Endothelial cell of umbilical vein (primary cell): Measurements from ENCODE around the gene VRK2. TPM values are rescaled to one million over a fixed set of nuclear protein-coding genes. Genes with fewer than 3 reads are reported as not detected.

Experiments
- BruUV-seq: library from RNA; stranded (reverse); fragments of 400-500 nt; replicated peaks from 2 replicates; lab custom pipeline; 2021; lab: Mats Ljungman, UMichigan
- CTCF ChIA-PET: fragments of 300-600, 350-600 bp; sonication (Branson Sonifier 250); formaldehyde crosslinking; loops from one replicate; lab custom pipeline; 2021; ENCODE audit warnings: antibody characterized with exemption, inconsistent platforms; lab: Charles Lee
- POLR2A ChIA-PET: fragments of 300-600, 350-600 bp; sonication (Branson Sonifier 250); formaldehyde crosslinking; loops from one replicate; lab custom pipeline; 2021; ENCODE audit warnings: antibody characterized with exemption, inconsistent platforms; lab: Charles Lee
- DNase-seq: peaks from one replicate; pipeline ENCODE4 v3.0.0-alpha.2; 2011; ENCODE audit warnings: low read depth, low spot score
- FAIRE-seq: peaks from 2 replicates; lab custom pipeline; 2011; peaks lifted over from hg19 to GRCh38; lab: Jason Lieb, UNC
- H2AFZ ChIP-seq: 2 replicates; pipeline ENCODE4 v1.6.0; 2012; ENCODE audit warnings: low read depth, low read length, control low read depth, inconsistent platforms
- H3K27ac ChIP-seq: 2 replicates; pipeline ENCODE4 v1.5.1; 2011; ENCODE audit warnings: low read depth, mild to moderate bottlenecking, control low read depth, low read length, moderate library complexity; ENCODE audit not compliant: insufficient read depth
- H3K27me3 ChIP-seq, 2 experiments: 2 replicates each; pipeline versions ENCODE4 v1.6.0 to v1.6.1; 2011; ENCODE audit warnings: low read length in 2 of 2, mixed read lengths in 1 of 2; ENCODE audit not compliant: control insufficient read depth in 2 of 2, insufficient read depth in 2 of 2
- H3K36me3 ChIP-seq, 2 experiments: 2 replicates in 1 of 2; 3 replicates in 1 of 2; pipeline ENCODE4 v1.5.1; 2011; ENCODE audit warnings: low read length in 2 of 2, mild to moderate bottlenecking in 1 of 2, moderate library complexity in 1 of 2; ENCODE audit not compliant: control insufficient read depth in 2 of 2, insufficient read depth in 2 of 2; ENCODE audit errors: extremely low read depth in 1 of 2
- H3K4me1 ChIP-seq: 3 replicates; pipeline ENCODE4 v1.5.1; 2011; ENCODE audit warnings: mild to moderate bottlenecking, low read length; ENCODE audit not compliant: control insufficient read depth, insufficient read depth; ENCODE audit errors: extremely low read depth
- H3K4me2 ChIP-seq: 2 replicates; pipeline ENCODE4 v1.6.1; 2011; ENCODE audit warnings: low read length, control low read depth, mixed read lengths; ENCODE audit not compliant: insufficient read depth
- H3K4me3 ChIP-seq, 3 experiments: fragments of 200-600 bp in 1 of 3; sonication (generic), shearing (Covaris generic) in 1 of 3; replicated peaks in 1 of 3; 2 replicates each; pipeline ENCODE4 v1.5.1; 2011 to 2016; ENCODE audit warnings: control low read depth in 3 of 3, low read length in 3 of 3, mild to moderate bottlenecking in 2 of 3, inconsistent platforms in 1 of 3, low read depth in 1 of 3, moderate library complexity in 1 of 3; ENCODE audit not compliant: insufficient read depth in 1 of 3
- H3K79me2 ChIP-seq: 2 replicates; pipeline ENCODE4 v1.6.0; 2012; ENCODE audit warnings: low read length, inconsistent platforms; ENCODE audit not compliant: control insufficient read depth, insufficient read depth
- H3K9ac ChIP-seq: replicated peaks from 2 replicates; pipeline ENCODE3; 2011; ENCODE audit warnings: low read length, control low read depth; ENCODE audit not compliant: insufficient read depth; ENCODE audit errors: extremely low read depth
- H3K9me1 ChIP-seq: replicated peaks from 3 replicates; pipeline ENCODE4 v1.6.0; 2011; ENCODE audit warnings: mild to moderate bottlenecking, low read length; ENCODE audit not compliant: control insufficient read depth, insufficient read depth; ENCODE audit errors: extremely low read depth
- H3K9me3 ChIP-seq: replicated peaks from 2 replicates; pipeline ENCODE4 v1.5.1; 2012; ENCODE audit warnings: low read length, inconsistent platforms; ENCODE audit not compliant: control insufficient read depth, insufficient read depth
- H4K20me1 ChIP-seq: replicated peaks from 2 replicates; pipeline ENCODE3; 2011; ENCODE audit warnings: mild to moderate bottlenecking, low read length; ENCODE audit not compliant: control insufficient read depth, insufficient read depth; ENCODE audit errors: extremely low read depth
- EZH2 ChIP-seq: IDR thresholded peaks from 2 replicates; pipeline ENCODE4 v1.6.1; 2012; ENCODE audit warnings: borderline replicate concordance, low read depth, mild to moderate bottlenecking, moderate library complexity, low read length, inconsistent platforms; ENCODE audit not compliant: severe bottlenecking
- FOS ChIP-seq: IDR thresholded peaks from 2 replicates; pipeline ENCODE4 v1.6.1; 2011; ENCODE audit warnings: mild to moderate bottlenecking, low read length, moderate library complexity, borderline replicate concordance; ENCODE audit not compliant: insufficient read depth
- GATA2 ChIP-seq: IDR thresholded peaks from 2 replicates; pipeline ENCODE4 v1.7.0; 2011; ENCODE audit warnings: low read depth, mild to moderate bottlenecking, moderate library complexity, mixed read lengths, low read length; ENCODE audit not compliant: insufficient read length, insufficient read depth
- JUN ChIP-seq: IDR thresholded peaks from 2 replicates; pipeline ENCODE4 v1.6.1; 2011; ENCODE audit warnings: borderline replicate concordance, low read depth; ENCODE audit not compliant: insufficient read length, insufficient read depth
- MYC ChIP-seq: IDR thresholded peaks from one replicate; pipeline ENCODE4 v1.6.1; 2011; ENCODE audit warnings: mild to moderate bottlenecking, low read depth, low read length
- POLR2A ChIP-seq: IDR thresholded peaks from 2 replicates; pipeline ENCODE4 v1.6.1; 2012; ENCODE audit warnings: low read depth, mild to moderate bottlenecking, control low read depth, low read length
- POLR2AphosphoS5 ChIP-seq: IDR thresholded peaks from 2 replicates; pipeline ENCODE4 v1.6.1; 2012; ENCODE audit warnings: low read depth, mild to moderate bottlenecking, control low read depth, low read length, moderate library complexity; ENCODE audit not compliant: insufficient read depth
- dilution Hi-C: fragments of 300-500 bp; cut with MboI; formaldehyde crosslinking; loops from one replicate; pipeline ENCODE4 v1.15.0; 2019; ENCODE audit warnings: low sequenced_read_pairs; ENCODE audit not compliant: extremely low pct_ligation_motif_present
- intact Hi-C: fragments of 100-400 bp; cut with micrococcal nuclease; formaldehyde crosslinking; loops from one replicate; pipeline ENCODE4 v1.10.0; 2022
- polyA plus RNA-seq, 4 experiments: library from polyadenylated mRNA; depleted of rRNA in 3 of 4; stranded (reverse) in 3 of 4; unstranded in 1 of 4; fragments of >200 nt; gene quantifications; 2 replicates each; pipeline versions ENCODE4 v1.2.1 to v1.2.3, GENCODE V29; 2011 to 2012; ENCODE audit warnings: missing spikeins in 1 of 4
- total RNA-seq: library from RNA; stranded (reverse); gene quantifications from 2 replicates; pipeline ENCODE4 v1.2.3, GENCODE V29; 2021
- TF ChIP-seq, protein P1 (sequence below): IDR thresholded peaks from 2 replicates; pipeline ENCODE4 v1.6.1; 2011; ENCODE audit not compliant: insufficient read depth, insufficient read length
- TF ChIP-seq, protein P2 (sequence below), 2 donors: IDR thresholded peaks; 1 replicate in 1 of 2; 2 replicates in 1 of 2; pipeline ENCODE4 v1.5.1; 2011; ENCODE audit warnings: low read length in 2 of 2, mild to moderate bottlenecking in 2 of 2, moderate library complexity in 2 of 2, control low read depth in 1 of 2, inconsistent platforms in 1 of 2, low read depth in 1 of 2; ENCODE audit not compliant: insufficient read depth in 1 of 2; ENCODE audit errors: extremely low read depth in 1 of 2

The VRK2 gene
- total and polyA plus RNA-seq, 2 donors (not counting 3 experiments of a cell fraction or from before 2014, with no cell fraction given): 11.2 to 35.2 TPM

DNA sequence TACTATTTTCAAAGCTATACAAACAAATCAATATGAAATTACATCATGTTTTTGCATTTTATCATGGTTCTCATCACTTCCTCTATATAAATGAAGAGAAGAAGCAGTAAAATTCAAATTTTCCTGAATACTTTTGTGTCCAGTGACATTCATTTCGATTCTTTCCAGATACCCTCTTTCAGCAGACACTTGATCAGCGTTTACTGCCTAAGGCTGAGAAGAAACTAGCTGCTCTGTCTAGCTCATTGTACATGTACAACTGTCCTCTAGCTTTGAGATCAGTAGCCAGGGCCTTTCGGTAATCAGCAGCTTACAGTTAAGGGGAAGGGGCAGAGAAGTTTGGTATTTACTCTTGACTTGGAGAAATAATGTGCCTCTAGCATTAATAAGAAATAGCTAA, 4.8 kb downstream of the VRK2 start:
- FAIRE-seq (no peak), DNase-seq (no peak)
- Histone ChIP-seq H3K4me1 (peaks cover 14% of the 10 kb centered on the region), H3K9ac (no peak overlapping the region), H3K27me3 (no peaks in the 10 kb centered on the region), H3K79me2 (peaks cover 42% of the 10 kb centered on the region), H3K4me3 (no peak overlapping the region), H3K4me2 (no peak overlapping the region), H3K9me3 (no peaks in the 10 kb centered on the region), H3K27ac (no peak overlapping the region), H3K36me3 (peaks cover 0 to 2% of the 10 kb centered on the region in 2 experiments), H2AFZ (no peak overlapping the region), H3K9me1 (no peaks in the 10 kb centered on the region), H4K20me1 (no peaks in the 10 kb centered on the region)
- TF ChIP-seq POLR2A: no peak
- TF ChIP-seq, protein P1, sequence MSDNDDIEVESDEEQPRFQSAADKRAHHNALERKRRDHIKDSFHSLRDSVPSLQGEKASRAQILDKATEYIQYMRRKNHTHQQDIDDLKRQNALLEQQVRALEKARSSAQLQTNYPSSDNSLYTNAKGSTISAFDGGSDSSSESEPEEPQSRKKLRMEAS: no peak
- TF ChIP-seq, protein P2, sequence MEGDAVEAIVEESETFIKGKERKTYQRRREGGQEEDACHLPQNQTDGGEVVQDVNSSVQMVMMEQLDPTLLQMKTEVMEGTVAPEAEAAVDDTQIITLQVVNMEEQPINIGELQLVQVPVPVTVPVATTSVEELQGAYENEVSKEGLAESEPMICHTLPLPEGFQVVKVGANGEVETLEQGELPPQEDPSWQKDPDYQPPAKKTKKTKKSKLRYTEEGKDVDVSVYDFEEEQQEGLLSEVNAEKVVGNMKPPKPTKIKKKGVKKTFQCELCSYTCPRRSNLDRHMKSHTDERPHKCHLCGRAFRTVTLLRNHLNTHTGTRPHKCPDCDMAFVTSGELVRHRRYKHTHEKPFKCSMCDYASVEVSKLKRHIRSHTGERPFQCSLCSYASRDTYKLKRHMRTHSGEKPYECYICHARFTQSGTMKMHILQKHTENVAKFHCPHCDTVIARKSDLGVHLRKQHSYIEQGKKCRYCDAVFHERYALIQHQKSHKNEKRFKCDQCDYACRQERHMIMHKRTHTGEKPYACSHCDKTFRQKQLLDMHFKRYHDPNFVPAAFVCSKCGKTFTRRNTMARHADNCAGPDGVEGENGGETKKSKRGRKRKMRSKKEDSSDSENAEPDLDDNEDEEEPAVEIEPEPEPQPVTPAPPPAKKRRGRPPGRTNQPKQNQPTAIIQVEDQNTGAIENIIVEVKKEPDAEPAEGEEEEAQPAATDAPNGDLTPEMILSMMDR (IDR thresholded peaks at IDR 0.05; ENCODE audit: extremely low read depth in 1 of 2, insufficient read depth in 1 of 2, low read depth in 1 of 2, low read length in 2 of 2): no peak
- no peak for TF ChIP-seq GATA2
- TF ChIP-seq MYC: no peak
- TF ChIP-seq JUN: no peak
- no peak for TF ChIP-seq POLR2AphosphoS5
- TF ChIP-seq EZH2: no peak
- TF ChIP-seq FOS: no peak
- intact Hi-C loops: no loop called here
- no TSS peak for BruUV-seq
- dilution Hi-C loops: no loop called here
- POLR2A ChIA-PET: no interaction called here
- CTCF ChIA-PET: interaction anchor here (1.2 to 1.8 kb wide), 3 partner anchors 9 to 145 kb away, joined by 4 to 5 read pairs (median 4); no protein-coding TSS in a partner anchor
